CD8-positive, alpha-beta memory T cell (primary cell): Measurements from ENCODE around the gene SYTL3. TPM values are rescaled to one million over a fixed set of nuclear protein-coding genes. Genes with fewer than 3 reads are reported as not detected.
A peak's percentile ranks its signal among the peaks of the same experiment; 100 is the strongest.

Source experiments
- CTCF ChIA-PET: fragments of 350-600 bp; sonication (Branson Sonifier 250); formaldehyde crosslinking; loops from one replicate; lab custom pipeline; 2021; ENCODE audit warnings: antibody characterized with exemption; lab: Charles Lee
- POLR2A ChIA-PET: fragments of 350-600 bp; sonication (Branson Sonifier 250); formaldehyde crosslinking; loops from one replicate; lab custom pipeline; 2021; ENCODE audit warnings: antibody characterized with exemption; lab: Charles Lee
- DNase-seq, 5 donors: peaks; one replicate each; pipeline versions ENCODE4 v3.0.0 to v3.0.0-alpha.2; 2020 to 2022; ENCODE audit warnings: mixed read lengths in 1 of 5
- H3K27ac ChIP-seq: one replicate; pipeline ENCODE4 v1.7.0; 2013; ENCODE audit warnings: low read depth, mild to moderate bottlenecking, low read length, moderate library complexity
- H3K27me3 ChIP-seq: 2 replicates; pipeline ENCODE4 v1.7.0; 2013; ENCODE audit warnings: low read length, mild to moderate bottlenecking; ENCODE audit not compliant: insufficient read depth, poor library complexity, severe bottlenecking
- H3K36me3 ChIP-seq: 2 replicates; pipeline ENCODE4 v1.7.0; 2013; ENCODE audit warnings: mild to moderate bottlenecking, low read length, moderate library complexity; ENCODE audit not compliant: insufficient read depth
- H3K4me1 ChIP-seq: 2 replicates; pipeline ENCODE4 v1.7.0; 2013; ENCODE audit warnings: mild to moderate bottlenecking, low read length, moderate library complexity; ENCODE audit not compliant: insufficient read depth
- H3K4me3 ChIP-seq: 2 replicates; pipeline ENCODE4 v1.7.0; 2013; ENCODE audit warnings: mild to moderate bottlenecking, low read length
- H3K9me3 ChIP-seq: 2 replicates; pipeline ENCODE4 v1.7.0; 2013; ENCODE audit warnings: mild to moderate bottlenecking, low read length
- H3K27ac Mint-ChIP-seq, 8 donors: one replicate each; pipeline ENCODE4 v1.8.0; 2020 to 2021; ENCODE audit warnings: mixed read lengths in 8 of 8, mild to moderate bottlenecking in 6 of 8, inconsistent platforms in 3 of 8, moderate library complexity in 3 of 8
- H3K27me3 Mint-ChIP-seq, 2 donors: one replicate each; pipeline ENCODE4 v1.8.0; 2020 to 2021; ENCODE audit warnings: mixed read lengths in 2 of 2, mild to moderate bottlenecking in 1 of 2, moderate library complexity in 1 of 2
- H3K36me3 Mint-ChIP-seq, 3 donors: one replicate each; pipeline ENCODE4 v1.8.0; 2020 to 2021; ENCODE audit warnings: mixed read lengths in 3 of 3, inconsistent platforms in 1 of 3, mild to moderate bottlenecking in 1 of 3
- H3K4me1 Mint-ChIP-seq, 3 donors: one replicate each; pipeline ENCODE4 v1.8.0; 2020 to 2021; ENCODE audit warnings: mixed read lengths in 3 of 3, inconsistent platforms in 1 of 3, mild to moderate bottlenecking in 1 of 3
- H3K4me3 Mint-ChIP-seq, 7 donors: one replicate each; pipeline ENCODE4 v1.8.0; 2020 to 2021; ENCODE audit warnings: mixed read lengths in 7 of 7, mild to moderate bottlenecking in 6 of 7, moderate library complexity in 4 of 7, inconsistent platforms in 2 of 7
- H3K9me3 Mint-ChIP-seq, 5 donors: one replicate each; pipeline ENCODE4 v1.8.0; 2020 to 2022; ENCODE audit warnings: mixed read lengths in 5 of 5, mild to moderate bottlenecking in 3 of 5, moderate library complexity in 2 of 5, inconsistent platforms in 1 of 5
- polyA plus RNA-seq: library from polyadenylated mRNA; unstranded; fragments of 300-500 nt; fragmentation: Illumina TruSeq; gene quantifications from one replicate; pipeline ENCODE4 v1.2.3, GENCODE V29; 2021
- total RNA-seq, 2 experiments: library from RNA; stranded (reverse); gene quantifications; one replicate each; pipeline ENCODE4 v1.2.3, GENCODE V29; 2021

The SYTL3 gene
- total and polyA plus RNA-seq, 3 experiments from 2014 or later: 19.5 to 102 (median 96.6) TPM

- H3K4me1 Mint-ChIP-seq: no peaks in the 10 kb centered on the region
- POLR2A ChIA-PET: no interaction called here
- Histone ChIP-seq H3K27ac (no peak overlapping the region), H3K4me1 (no peaks in the 10 kb centered on the region), H3K4me3 (no peak overlapping the region), H3K36me3 (peaks cover 20% of the 10 kb centered on the region), H3K27me3 (no peaks in the 10 kb centered on the region), H3K9me3 (peaks cover 3% of the 10 kb centered on the region)
- H3K4me3 Mint-ChIP-seq: no peak overlapping the region
- DNase-seq: no peak
- H3K36me3 Mint-ChIP-seq: peaks cover 42 to 78% (median 51%) of the 10 kb centered on the region in 3 donors
- H3K27me3 Mint-ChIP-seq: no peaks in the 10 kb centered on the region
- CTCF ChIA-PET: interaction anchor here (0.6 kb wide), 1 partner anchor 141 kb away, joined by 3 read pairs; no protein-coding TSS in a partner anchor
- H3K27ac Mint-ChIP-seq: peak overlapping the region in 1 of 8 donors; percentile 65
- H3K9me3 Mint-ChIP-seq: peaks cover 0 to 10% (median 7%) of the 10 kb centered on the region in 5 donors
Measured at GRCh38 chr6:158729906-158730540, 80.2 kb downstream of the SYTL3 start.

- no peaks in the 10 kb centered on the region for H3K4me1 ChIP-seq
- ChIA-PET POLR2A (no interaction called here), CTCF (no interaction called here)
- no peaks in the 10 kb centered on the region for H3K27me3 ChIP-seq
- no peak for DNase-seq
- H3K36me3 ChIP-seq: peaks cover 20% of the 10 kb centered on the region
- Mint-ChIP-seq H3K9me3 (peaks cover 0 to 10% (median 7%) of the 10 kb centered on the region in 5 donors), H3K36me3 (peaks cover 39 to 77% (median 48%) of the 10 kb centered on the region in 3 donors), H3K4me1 (peaks cover 0 to 4% (median 2%) of the 10 kb centered on the region in 3 donors), H3K27me3 (no peaks in the 10 kb centered on the region), H3K27ac (peak overlapping the region in 1 of 8 donors; percentile 65), H3K4me3 (no peak overlapping the region)
- H3K9me3 ChIP-seq: peaks cover 3% of the 10 kb centered on the region
- no peak overlapping the region for H3K27ac ChIP-seq
- H3K4me3 ChIP-seq: no peak overlapping the region
Measured at GRCh38 chr6:158730541-158730907, 80.7 kb downstream of the SYTL3 start.

GRCh38 chr6:158735009-158735408, 85.2 kb downstream of the SYTL3 start:
- CTCF ChIA-PET: interaction anchor here (1.0 kb wide), 1 partner anchor 12 kb away, joined by 3 read pairs; no protein-coding TSS in a partner anchor
- DNase-seq: no peak
- H3K27me3 ChIP-seq: no peaks in the 10 kb centered on the region
- H3K27ac ChIP-seq: no peak overlapping the region
- Mint-ChIP-seq H3K9me3 (peaks cover 8 to 20% (median 17%) of the 10 kb centered on the region in 5 donors), H3K4me3 (no peak overlapping the region), H3K27ac (peak overlapping the region in 3 of 8 donors; percentile 11 to 74 (median 34)), H3K27me3 (no peaks in the 10 kb centered on the region), H3K4me1 (peaks cover 0 to 15% (median 7%) of the 10 kb centered on the region in 3 donors), H3K36me3 (peaks cover 35 to 82% (median 55%) of the 10 kb centered on the region in 3 donors)
- POLR2A ChIA-PET: no interaction called here
- H3K36me3 ChIP-seq: peaks cover 15% of the 10 kb centered on the region
- H3K4me1 ChIP-seq: no peaks in the 10 kb centered on the region
- H3K4me3 ChIP-seq: no peak overlapping the region
- H3K9me3 ChIP-seq: peaks cover 6% of the 10 kb centered on the region

GRCh38 chr6:158737082-158737709, 87.3 kb downstream of the SYTL3 start:
- no peak overlapping the region for H3K27ac ChIP-seq
- no peak overlapping the region for H3K27ac Mint-ChIP-seq
- no peaks in the 10 kb centered on the region for H3K27me3 Mint-ChIP-seq
- peaks cover 6% of the 10 kb centered on the region for H3K9me3 ChIP-seq
- no peak overlapping the region for H3K4me3 ChIP-seq
- ChIA-PET POLR2A (interaction anchor here (0.6 to 0.7 kb wide), 2 partner anchors 13 to 77 kb away, joined by 3 to 5 read pairs; no protein-coding TSS in a partner anchor), CTCF (no interaction called here)
- no peak overlapping the region for H3K4me3 Mint-ChIP-seq
- H3K4me1 Mint-ChIP-seq: peaks cover 0 to 15% (median 7%) of the 10 kb centered on the region in 3 donors
- peaks cover 28 to 83% (median 60%) of the 10 kb centered on the region in 3 donors for H3K36me3 Mint-ChIP-seq
- H3K36me3 ChIP-seq: peaks cover 9% of the 10 kb centered on the region
- H3K9me3 Mint-ChIP-seq: peaks cover 10 to 20% (median 16%) of the 10 kb centered on the region in 5 donors
- H3K4me1 ChIP-seq: no peaks in the 10 kb centered on the region
- H3K27me3 ChIP-seq: no peaks in the 10 kb centered on the region
- no peak for DNase-seq

- no peak for DNase-seq
- Histone ChIP-seq H3K27me3 (no peaks in the 10 kb centered on the region), H3K27ac (no peak overlapping the region), H3K4me1 (no peaks in the 10 kb centered on the region), H3K4me3 (no peak overlapping the region), H3K36me3 (peaks cover 9% of the 10 kb centered on the region), H3K9me3 (peaks cover 6% of the 10 kb centered on the region)
- H3K4me1 Mint-ChIP-seq: peaks cover 2 to 15% (median 7%) of the 10 kb centered on the region in 3 donors
- H3K4me3 Mint-ChIP-seq: no peak overlapping the region
- ChIA-PET POLR2A (no interaction called here), CTCF (interaction anchor here (1.1 to 1.4 kb wide), 3 partner anchors 34 to 132 kb away, joined by 3 to 5 read pairs (median 4); no protein-coding TSS in a partner anchor)
- H3K36me3 Mint-ChIP-seq: peaks cover 26 to 82% (median 55%) of the 10 kb centered on the region in 3 donors
- H3K27ac Mint-ChIP-seq: peak overlapping the region in 2 of 8 donors; percentile 19 to 72
- no peaks in the 10 kb centered on the region for H3K27me3 Mint-ChIP-seq
- peaks cover 10 to 20% (median 11%) of the 10 kb centered on the region in 5 donors for H3K9me3 Mint-ChIP-seq
Measured at GRCh38 chr6:158737710-158738615, 88.1 kb downstream of the SYTL3 start.

GRCh38 chr6:158739673-158740072, 89.8 kb downstream of the SYTL3 start:
- peaks cover 6 to 15% (median 7%) of the 10 kb centered on the region in 3 donors for H3K4me1 Mint-ChIP-seq
- peaks cover 3% of the 10 kb centered on the region for H3K9me3 ChIP-seq
- peak overlapping the region in 3 of 8 donors; percentile 29 to 91 (median 35) for H3K27ac Mint-ChIP-seq
- no peaks in the 10 kb centered on the region for H3K4me1 ChIP-seq
- H3K27me3 Mint-ChIP-seq: no peaks in the 10 kb centered on the region
- peaks cover 28 to 80% (median 49%) of the 10 kb centered on the region in 3 donors for H3K36me3 Mint-ChIP-seq
- H3K4me3 Mint-ChIP-seq: no peak overlapping the region
- peaks cover 6 to 15% (median 11%) of the 10 kb centered on the region in 5 donors for H3K9me3 Mint-ChIP-seq
- DNase-seq: no peak
- H3K36me3 ChIP-seq: peaks cover 7% of the 10 kb centered on the region
- CTCF ChIA-PET: interaction anchor here (1.4 kb wide), 1 partner anchor 36 kb away, joined by 4 read pairs; no protein-coding TSS in a partner anchor
- POLR2A ChIA-PET: interaction anchor here (0.6 to 0.7 kb wide), 2 partner anchors 61 to 274 kb away, joined by 4 read pairs; no protein-coding TSS in a partner anchor
- no peak overlapping the region for H3K4me3 ChIP-seq
- no peak overlapping the region for H3K27ac ChIP-seq
- no peaks in the 10 kb centered on the region for H3K27me3 ChIP-seq

GRCh38 chr6:158743033-158743651, 93.3 kb downstream of the SYTL3 start:
- H3K9me3 ChIP-seq: peaks cover 3% of the 10 kb centered on the region
- H3K4me3 ChIP-seq: no peak overlapping the region
- peaks cover 5 to 13% (median 11%) of the 10 kb centered on the region in 5 donors for H3K9me3 Mint-ChIP-seq
- peaks cover 2 to 6% (median 4%) of the 10 kb centered on the region in 3 donors for H3K4me1 Mint-ChIP-seq
- no peak overlapping the region for H3K27ac ChIP-seq
- peaks cover 10% of the 10 kb centered on the region for H3K36me3 ChIP-seq
- peaks cover 30 to 76% (median 45%) of the 10 kb centered on the region in 3 donors for H3K36me3 Mint-ChIP-seq
- no peak overlapping the region for H3K4me3 Mint-ChIP-seq
- peak overlapping the region in 1 of 8 donors; percentile 36 for H3K27ac Mint-ChIP-seq
- DNase-seq: no peak
- ChIA-PET POLR2A (no interaction called here), CTCF (interaction anchor here (0.6 to 1.6 kb wide), 6 partner anchors 9 to 219 kb away, joined by 3 to 4 read pairs (median 3); no protein-coding TSS in a partner anchor)
- no peaks in the 10 kb centered on the region for H3K4me1 ChIP-seq
- no peaks in the 10 kb centered on the region for H3K27me3 ChIP-seq
- H3K27me3 Mint-ChIP-seq: no peaks in the 10 kb centered on the region
